Liver (tissue), 9 donors: ENCODE measurements around the gene NTN1. TPM values are rescaled to one million over a fixed set of nuclear protein-coding genes. Genes with fewer than 3 reads are reported as not detected.

Experiments used
- DNase-seq: peaks from one replicate; pipeline ENCODE4 v3.0.0-alpha.2; 2017; ENCODE audit warnings: low spot score
- H3K27ac ChIP-seq, 2 donors: one replicate each; pipeline ENCODE4 v1.7.0; 2013; ENCODE audit warnings: inconsistent platforms in 2 of 2, low read length in 2 of 2, control low read depth in 1 of 2, low read depth in 1 of 2, mild to moderate bottlenecking in 1 of 2
- H3K27me3 ChIP-seq, 4 donors: one replicate each; pipeline versions ENCODE4 v1.6.1 to v1.7.0; 2013; ENCODE audit warnings: low read length in 3 of 4, inconsistent platforms in 1 of 4, mild to moderate bottlenecking in 1 of 4, moderate library complexity in 1 of 4; ENCODE audit not compliant: control insufficient read depth in 4 of 4, insufficient read depth in 4 of 4
- H3K36me3 ChIP-seq, 4 donors: one replicate each; pipeline versions ENCODE4 v1.6.1 to v1.7.0; 2013; ENCODE audit warnings: low read length in 3 of 4, mild to moderate bottlenecking in 3 of 4, low read depth in 1 of 4, moderate library complexity in 1 of 4; ENCODE audit not compliant: control insufficient read depth in 4 of 4, insufficient read depth in 3 of 4
- H3K4me1 ChIP-seq, 4 donors: one replicate each; pipeline versions ENCODE4 v1.6.1 to v1.7.0; 2013; ENCODE audit warnings: low read length in 3 of 4, mild to moderate bottlenecking in 3 of 4, moderate library complexity in 1 of 4; ENCODE audit not compliant: control insufficient read depth in 4 of 4, insufficient read depth in 4 of 4
- H3K4me3 ChIP-seq, 3 donors: one replicate each; pipeline versions ENCODE4 v1.6.1 to v1.7.0; 2013; ENCODE audit warnings: low read length in 3 of 3, control low read depth in 1 of 3, low read depth in 1 of 3, mild to moderate bottlenecking in 1 of 3
- H3K9ac ChIP-seq, 2 donors: one replicate each; pipeline ENCODE4 v1.7.0; 2013; ENCODE audit warnings: low read length in 2 of 2, mild to moderate bottlenecking in 2 of 2, moderate library complexity in 2 of 2, control low read depth in 1 of 2, low read depth in 1 of 2
- H3K9me3 ChIP-seq, 4 donors: one replicate each; pipeline versions ENCODE4 v1.6.1 to v1.7.0; 2013; ENCODE audit warnings: low read length in 3 of 4; ENCODE audit not compliant: control insufficient read depth in 4 of 4
- CTCF ChIP-seq: fragments of 150-350 bp; IDR thresholded peaks from 2 replicates; pipeline ENCODE4 v1.5.1; 2017; ENCODE audit warnings: improper control_type of control experiment, low read depth, low read length; ENCODE audit not compliant: missing input control
- EGR1 ChIP-seq, 2 donors: IDR thresholded peaks; 2 replicates each; pipeline ENCODE4 v1.6.1; 2016 to 2018; ENCODE audit warnings: antibody characterized with exemption in 2 of 2, low read depth in 2 of 2
- FOXA1 ChIP-seq: IDR thresholded peaks from 2 replicates; pipeline ENCODE4 v1.6.1; 2016; ENCODE audit warnings: antibody characterized with exemption
- FOXA2 ChIP-seq: IDR thresholded peaks from 2 replicates; pipeline ENCODE4 v1.6.1; 2016; ENCODE audit warnings: antibody characterized with exemption
- GABPA ChIP-seq, 2 donors: IDR thresholded peaks in 1 of 2; conservative IDR thresholded peaks in 1 of 2; 2 replicates each; pipeline ENCODE4 v1.6.1; 2016; ENCODE audit warnings: antibody characterized with exemption in 2 of 2, mild to moderate bottlenecking in 1 of 2, moderate library complexity in 1 of 2
- HNF4A ChIP-seq, 2 donors: conservative IDR thresholded peaks; 2 replicates each; pipeline ENCODE4 v1.6.1; 2016; ENCODE audit warnings: antibody characterized with exemption in 2 of 2, mild to moderate bottlenecking in 2 of 2
- HNF4G ChIP-seq: IDR thresholded peaks from 2 replicates; pipeline ENCODE4 v1.6.1; 2016; ENCODE audit warnings: antibody characterized with exemption
- JUND ChIP-seq, 2 donors: IDR thresholded peaks; 2 replicates each; pipeline ENCODE4 v1.6.1; 2016; ENCODE audit warnings: antibody characterized with exemption in 2 of 2
- NR2F2 ChIP-seq: IDR thresholded peaks from 2 replicates; pipeline ENCODE4 v1.6.1; 2016; ENCODE audit warnings: antibody characterized with exemption
- RAD21 ChIP-seq, 2 donors: IDR thresholded peaks; 2 replicates each; pipeline ENCODE4 v1.6.1; 2016; ENCODE audit warnings: antibody characterized with exemption in 2 of 2, mild to moderate bottlenecking in 2 of 2
- REST ChIP-seq: IDR thresholded peaks from 2 replicates; pipeline ENCODE4 v1.6.1; 2016; ENCODE audit warnings: antibody characterized with exemption, mild to moderate bottlenecking
- RXRA ChIP-seq, 2 donors: IDR thresholded peaks; 2 replicates each; pipeline ENCODE4 v1.6.1; 2017 to 2018; ENCODE audit warnings: antibody characterized with exemption in 2 of 2, mild to moderate bottlenecking in 1 of 2
- SP1 ChIP-seq: IDR thresholded peaks from 2 replicates; pipeline ENCODE4 v1.6.1; 2018; ENCODE audit warnings: antibody characterized with exemption, mild to moderate bottlenecking
- TAF1 ChIP-seq: conservative IDR thresholded peaks from 2 replicates; pipeline ENCODE4 v1.6.1; 2016; ENCODE audit warnings: antibody characterized with exemption, mild to moderate bottlenecking
- YY1 ChIP-seq: IDR thresholded peaks from 2 replicates; pipeline ENCODE4 v1.6.1; 2016; ENCODE audit warnings: antibody characterized with exemption, mild to moderate bottlenecking
- ZBTB33 ChIP-seq: IDR thresholded peaks from 2 replicates; pipeline ENCODE4 v1.6.1; 2016; ENCODE audit warnings: antibody characterized with exemption
- WGBS: extraction: QIAGEN DNeasy Blood & Tissue Kit; methylation state at CpG from one replicate; pipeline ENCODE4 v1.1.7; 2013; 5-methylcytosine and 5-hydroxymethylcytosine counted together
- polyA plus RNA-seq, 2 donors: library from polyadenylated mRNA; stranded (reverse) in 1 of 2; unstranded in 1 of 2; fragments of 200-250 nt in 1 of 2; fragments of >200 nt in 1 of 2; fragmentation: Nextera tagmentation in 1 of 2; extraction: Ambion mirVana in 1 of 2; gene quantifications; one replicate each; pipeline versions ENCODE4 v1.2.1 to v1.2.3, GENCODE V29; 2013 to 2015
- total RNA-seq, 2 donors: library from RNA; depleted of rRNA; stranded (reverse); fragments of >200 nt; gene quantifications; one replicate each; pipeline ENCODE4 v1.2.3, GENCODE V29; 2014
- TF ChIP-seq, protein P1 (sequence below): IDR thresholded peaks from 2 replicates; pipeline ENCODE4 v1.6.1; 2016; ENCODE audit warnings: antibody characterized with exemption
- TF ChIP-seq, protein P2 (sequence below): IDR thresholded peaks from 2 replicates; pipeline ENCODE4 v1.6.1; 2016; ENCODE audit warnings: antibody characterized with exemption
- donor health status: healthy.
- donor health status: healthy.
- donor health status: healthy.
- donor health status: healthy.
- donor health status: healthy.

The NTN1 gene
- total and polyA plus RNA-seq, 4 donors, result 0.14 to 8.7 (median 4.3) TPM

GRCh38 chr17:9218064-9218635, 196.8 kb downstream of the NTN1 start:
- Histone ChIP-seq H3K9ac (no peak overlapping the region), H3K9me3 (peaks cover 0 to 11% (median under 1%) of the 10 kb centered on the region in 4 donors), H3K4me3 (no peak overlapping the region), H3K27ac (no peak overlapping the region), H3K4me1 (no peaks in the 10 kb centered on the region), H3K27me3 (no peaks in the 10 kb centered on the region), H3K36me3 (peaks cover 0 to 4% (median 2%) of the 10 kb centered on the region in 4 donors)
- WGBS, result 96% methylated on average over 8 of the region's 8 CpGs
- no peak for DNase-seq
- TF ChIP-seq JUND (IDR thresholded peaks at IDR 0.05), result no peak
- no peak for TF ChIP-seq CTCF
- no peak for TF ChIP-seq SP1
- TF ChIP-seq HNF4G, result no peak
- no peak for TF ChIP-seq RXRA (IDR thresholded peaks at IDR 0.05)
- TF ChIP-seq FOXA1, result no peak
- TF ChIP-seq, protein P1, sequence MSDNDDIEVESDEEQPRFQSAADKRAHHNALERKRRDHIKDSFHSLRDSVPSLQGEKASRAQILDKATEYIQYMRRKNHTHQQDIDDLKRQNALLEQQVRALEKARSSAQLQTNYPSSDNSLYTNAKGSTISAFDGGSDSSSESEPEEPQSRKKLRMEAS, result no peak
- TF ChIP-seq TAF1, result no peak
- no peak for TF ChIP-seq RAD21 (IDR thresholded peaks at IDR 0.05)
- no peak for TF ChIP-seq HNF4A (conservative IDR thresholded peaks at IDR 0.05)
- no peak for TF ChIP-seq GABPA (IDR thresholded peaks at IDR 0.05 in 1 of 2, conservative IDR thresholded peaks at IDR 0.05 in 1 of 2)
- no peak for TF ChIP-seq YY1
- TF ChIP-seq, protein P2, sequence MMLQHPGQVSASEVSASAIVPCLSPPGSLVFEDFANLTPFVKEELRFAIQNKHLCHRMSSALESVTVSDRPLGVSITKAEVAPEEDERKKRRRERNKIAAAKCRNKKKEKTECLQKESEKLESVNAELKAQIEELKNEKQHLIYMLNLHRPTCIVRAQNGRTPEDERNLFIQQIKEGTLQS, result no peak
- TF ChIP-seq ZBTB33, result no peak
- no peak for TF ChIP-seq NR2F2
- no peak for TF ChIP-seq FOXA2

- Histone ChIP-seq H3K27ac (no peak overlapping the region), H3K9me3 (peaks cover 0 to 11% (median under 1%) of the 10 kb centered on the region in 4 donors), H3K4me3 (no peak overlapping the region), H3K36me3 (peaks cover 0 to 4% (median 2%) of the 10 kb centered on the region in 4 donors), H3K27me3 (no peaks in the 10 kb centered on the region), H3K9ac (no peak overlapping the region), H3K4me1 (no peaks in the 10 kb centered on the region)
- TF ChIP-seq FOXA2, result no peak
- TF ChIP-seq RAD21 (IDR thresholded peaks at IDR 0.05), result no peak
- no peak for TF ChIP-seq SP1
- no peak for TF ChIP-seq NR2F2
- TF ChIP-seq, protein P2, result no peak
- no peak for TF ChIP-seq ZBTB33
- TF ChIP-seq, protein P1, result no peak
- no peak for TF ChIP-seq TAF1
- TF ChIP-seq EGR1 (IDR thresholded peaks at IDR 0.05; ENCODE audit: low read depth in 2 of 2), result no peak
- no peak for TF ChIP-seq REST
- no peak for TF ChIP-seq FOXA1
- TF ChIP-seq HNF4A (conservative IDR thresholded peaks at IDR 0.05), result no peak
- no peak for TF ChIP-seq YY1
- DNase-seq, result no peak
- WGBS, result 97% methylated on average over 15 of the region's 15 CpGs
Observed at GRCh38 chr17:9218911-9219310, 197.6 kb downstream of the NTN1 start.
